ENCODE results near the gene ZNF606. TPM values are rescaled to one million over a fixed set of nuclear protein-coding genes. Genes with fewer than 3 reads are reported as not detected.
"Not testable (repeated sequence)": the region's sequence is repeated elsewhere in the genome, so short reads cannot be mapped to it uniquely, and the experiment has no call there.

Gene ZNF606
- total RNA-seq, 1 donor from 2014 or later = 23.3 TPM

- no peak for DNase-seq (ENCODE audit: low spot score)
Measured at GRCh38 chr19:58010507-58010906, 7.9 kb upstream of the ZNF606 start.

DNA sequence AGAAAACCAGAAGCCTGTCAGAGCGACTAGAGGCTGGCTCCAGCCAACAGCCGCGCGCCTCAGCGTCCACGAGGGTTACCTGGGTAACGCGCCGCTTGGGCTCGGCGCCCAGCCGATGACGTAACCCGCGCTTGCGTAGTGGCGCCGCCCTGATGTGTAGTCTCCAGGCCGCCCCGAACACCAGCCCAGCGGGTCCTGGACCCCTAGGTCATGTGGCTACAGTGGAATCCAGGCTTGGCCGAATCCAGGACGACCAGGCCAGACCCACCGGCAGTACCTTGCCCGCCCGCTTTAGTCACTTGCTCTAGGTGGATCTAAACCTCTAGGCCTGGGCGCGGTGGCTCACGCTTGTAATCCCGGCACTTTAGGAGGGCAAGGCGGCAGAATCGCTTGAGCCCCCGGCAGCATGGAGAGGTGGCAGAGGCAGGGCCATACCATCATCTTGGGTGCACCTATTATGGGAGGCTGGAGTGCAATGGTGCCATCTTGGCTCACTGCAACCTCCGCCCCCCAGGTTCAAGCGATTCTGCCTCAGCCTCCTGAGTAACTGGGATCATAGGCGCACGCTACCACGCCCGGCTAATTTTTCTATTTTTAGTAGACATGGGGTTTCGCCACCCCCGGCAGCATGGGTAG, 7.2 kb upstream of the ZNF606 start:
- peak; percentile 94 for DNase-seq (ENCODE audit: low spot score)

DNA sequence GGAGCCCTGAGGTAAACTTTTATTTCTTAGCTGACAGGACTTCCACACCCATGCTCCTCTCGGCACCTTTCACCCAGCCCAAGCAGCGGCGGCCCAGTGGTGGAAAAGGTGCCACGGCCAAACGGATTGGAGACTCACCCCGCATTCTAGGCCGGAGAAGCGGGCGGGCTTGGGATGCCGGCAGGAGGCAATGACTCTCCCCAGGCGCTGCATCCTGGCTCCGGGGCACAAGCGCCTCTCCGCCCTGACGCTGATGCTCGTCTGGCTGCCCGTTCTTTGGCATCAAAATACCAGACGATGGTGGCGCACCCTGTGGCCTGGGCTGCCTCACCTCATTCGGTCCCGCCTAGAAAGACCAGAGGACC, 6.7 kb upstream of the ZNF606 start:
- DNase-seq (ENCODE audit: low spot score) = no peak

DNA sequence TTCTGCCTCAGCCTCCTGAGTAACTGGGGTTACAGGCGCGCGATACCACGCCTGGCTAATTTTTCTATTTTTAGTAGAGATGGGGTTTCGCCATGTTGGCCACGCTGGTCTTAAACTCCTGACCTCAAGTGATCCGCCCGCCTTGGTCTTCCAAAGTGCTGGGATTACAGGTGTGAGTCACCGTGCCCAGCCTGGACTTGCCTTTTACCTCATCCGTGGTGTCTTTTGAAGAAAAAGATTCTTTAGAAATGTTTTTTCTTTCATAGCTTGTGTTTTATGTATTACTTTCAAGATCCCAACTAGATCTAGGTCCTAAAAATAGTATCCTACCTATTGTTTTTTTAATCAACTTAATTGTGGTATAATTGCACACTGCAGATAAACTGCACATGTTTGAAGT, 6.3 kb upstream of the ZNF606 start:
- DNase-seq (ENCODE audit: low spot score) = not testable (repeated sequence)

GRCh38 chr19:58007285-58007684, 4.7 kb upstream of the ZNF606 start:
- DNase-seq (ENCODE audit: low spot score) = no peak

DNA sequence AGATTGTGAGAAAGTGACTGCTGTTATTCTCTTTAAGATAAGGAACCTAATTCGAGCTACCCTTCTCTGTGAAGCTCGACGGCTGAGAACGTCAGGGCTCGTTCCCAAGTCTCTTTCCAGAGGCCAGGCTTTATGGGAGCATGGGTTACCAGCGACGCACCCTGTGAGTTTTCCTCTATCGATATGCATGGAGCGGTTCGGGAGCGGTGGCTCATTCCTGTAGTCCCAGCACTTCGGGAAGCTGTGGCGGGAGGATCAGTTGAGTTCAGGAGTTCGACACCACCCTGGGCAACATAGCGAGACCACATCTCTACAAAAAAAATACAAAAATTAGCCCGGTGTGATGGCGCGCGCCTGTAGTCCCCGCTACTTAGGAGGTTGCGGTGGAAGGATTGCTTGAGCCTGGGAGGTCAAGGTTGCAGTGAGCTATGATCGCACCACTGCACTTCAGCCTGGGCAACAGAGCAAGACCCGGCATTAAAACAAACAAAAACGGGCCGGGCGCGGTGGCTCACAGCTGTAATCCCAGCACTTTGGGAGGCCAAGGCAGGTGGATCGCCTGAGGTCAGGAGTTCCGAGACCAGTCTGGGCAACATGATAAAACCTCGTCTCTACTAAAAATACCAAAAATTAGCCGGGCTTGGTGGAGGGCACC, 681 bp upstream of the ZNF606 start:
- DNase-seq (ENCODE audit: low spot score) = no peak

DNA sequence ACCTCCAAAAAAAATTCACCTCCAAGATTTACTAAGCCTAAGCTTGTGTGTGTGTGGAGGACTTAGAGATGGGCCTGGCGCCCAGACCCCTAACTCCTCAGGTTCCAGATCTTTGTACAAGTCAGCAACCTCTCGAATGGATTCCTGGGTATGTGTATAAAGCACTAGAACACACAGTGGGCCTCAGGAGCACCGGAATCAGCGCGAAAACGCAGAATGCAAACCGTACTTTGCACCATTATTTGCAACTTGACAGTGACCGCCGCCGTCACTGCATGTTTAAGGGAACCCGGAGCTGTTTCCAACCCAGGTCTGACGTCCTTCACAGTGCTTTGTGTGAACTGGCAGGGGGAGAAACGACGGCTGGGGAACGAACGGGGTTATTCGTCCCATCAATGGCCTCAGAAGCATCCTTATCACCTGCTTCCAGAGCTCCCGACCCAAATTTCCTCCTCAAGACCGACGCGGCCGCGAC, 688 bp downstream of the ZNF606 start:
- no peak for DNase-seq (ENCODE audit: low spot score)

DNA sequence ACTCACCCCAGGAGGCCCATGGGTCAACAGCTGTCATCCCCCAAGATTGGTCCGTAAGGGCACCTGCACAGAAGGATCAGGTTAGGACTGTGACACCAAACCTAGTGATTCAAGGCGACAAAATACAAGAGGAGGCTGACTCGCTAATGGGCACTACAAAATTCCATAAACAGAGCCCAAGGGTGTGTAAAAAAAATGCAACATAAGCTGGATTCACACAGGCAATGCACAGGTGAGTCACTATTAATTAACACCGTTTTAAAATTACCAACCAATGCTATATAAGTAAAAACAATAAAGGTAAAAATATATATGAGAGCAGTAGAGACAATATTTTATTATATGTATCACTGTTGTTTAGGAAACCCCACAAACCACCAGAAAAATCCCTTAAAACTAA, 1.9 kb downstream of the ZNF606 start:
- no peak for DNase-seq (ENCODE audit: low spot score)

GRCh38 chr19:57992841-57993240, 9.8 kb downstream of the ZNF606 start:
- DNase-seq (ENCODE audit: low spot score) = no peak

GRCh38 chr19:57978586-57979289, 23.9 kb downstream of the ZNF606 start:
- no peak for DNase-seq (ENCODE audit: low spot score)

- DNase-seq (ENCODE audit: low spot score) = no peak
Measured at GRCh38 chr19:57974434-57974833, 28.2 kb downstream of the ZNF606 start, which contains the start of gene C19orf18. Gene C19orf18 (minus strand): TSS chr19:57974534. CDS start chr19:57974432, 102 bp downstream.

DNA sequence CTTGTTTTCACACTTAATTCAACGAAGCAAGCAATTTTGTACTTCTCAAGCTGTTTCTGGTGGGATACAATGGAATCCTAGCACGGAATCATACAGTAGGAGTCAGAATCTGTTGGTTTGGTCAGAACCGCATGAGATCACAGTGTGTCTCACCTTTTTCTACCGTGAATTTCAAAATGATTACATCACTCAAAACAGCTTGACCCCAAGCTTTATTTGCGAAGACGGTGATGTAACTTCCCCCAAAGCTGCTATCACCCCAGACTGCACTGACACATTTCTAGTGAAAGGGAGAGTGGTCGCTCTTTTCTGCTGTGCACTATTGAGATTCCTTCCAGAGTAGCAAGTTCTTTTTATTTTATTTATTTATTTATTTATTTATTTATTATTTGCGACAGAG, 37.9 kb downstream of the ZNF606 start:
- DNase-seq (ENCODE audit: low spot score) = no peak

DNA sequence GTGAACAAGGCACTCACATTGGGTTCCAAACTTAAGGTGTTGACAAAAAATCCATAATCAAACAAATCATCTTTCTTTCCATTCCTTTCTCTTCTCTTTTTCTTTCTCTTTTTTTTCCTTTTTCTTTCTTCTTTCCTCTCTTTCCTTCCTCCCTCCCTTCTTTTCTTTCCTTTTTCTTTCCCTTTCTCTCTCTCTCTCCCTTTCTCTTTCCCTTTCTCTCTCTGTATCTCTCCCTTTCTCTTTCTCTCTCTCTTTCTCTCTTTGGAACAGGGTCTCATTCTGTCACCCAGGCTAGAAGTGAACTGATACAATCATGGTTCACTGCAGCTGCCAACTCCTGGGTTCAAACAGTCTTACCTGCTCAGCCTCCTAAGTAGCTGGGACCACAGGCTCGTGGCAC, 40.8 kb downstream of the ZNF606 start:
- DNase-seq (ENCODE audit: low spot score) = no peak

DNA sequence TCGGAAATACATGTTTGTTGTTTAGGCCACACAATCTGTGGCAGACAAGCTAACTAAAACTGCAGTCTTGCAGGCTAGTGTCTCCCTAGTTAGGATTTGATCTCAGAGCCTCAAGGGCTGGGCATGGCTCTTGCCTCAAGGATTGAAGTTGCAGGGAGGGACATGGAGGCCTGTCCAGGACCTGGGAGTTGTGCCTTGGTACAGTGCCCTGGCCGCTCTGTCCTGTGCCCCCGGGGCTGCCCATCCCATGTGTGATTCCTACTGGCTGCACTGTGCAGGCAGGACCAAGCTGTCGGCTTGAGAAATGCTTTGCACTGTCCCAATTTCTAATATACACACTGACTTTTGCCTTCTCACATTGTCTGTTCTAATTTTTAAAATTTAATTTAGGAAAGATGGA, 47.6 kb downstream of the ZNF606 start:
- DNase-seq (ENCODE audit: low spot score) = no peak

- no peak for DNase-seq (ENCODE audit: low spot score)
Measured at GRCh38 chr19:57949702-57950101, 52.9 kb downstream of the ZNF606 start.

GRCh38 chr19:57949296-57949695, 53.3 kb downstream of the ZNF606 start:
- DNase-seq (ENCODE audit: low spot score) = no peak

GRCh38 chr19:57947419-57948134, 55.0 kb downstream of the ZNF606 start, which contains the start of gene ZNF256:
Gene ZNF256 (minus strand): TSS chr19:57947706. CDS start chr19:57947474, 232 bp downstream.
- DNase-seq (ENCODE audit: low spot score) = peak; percentile 97

DNA sequence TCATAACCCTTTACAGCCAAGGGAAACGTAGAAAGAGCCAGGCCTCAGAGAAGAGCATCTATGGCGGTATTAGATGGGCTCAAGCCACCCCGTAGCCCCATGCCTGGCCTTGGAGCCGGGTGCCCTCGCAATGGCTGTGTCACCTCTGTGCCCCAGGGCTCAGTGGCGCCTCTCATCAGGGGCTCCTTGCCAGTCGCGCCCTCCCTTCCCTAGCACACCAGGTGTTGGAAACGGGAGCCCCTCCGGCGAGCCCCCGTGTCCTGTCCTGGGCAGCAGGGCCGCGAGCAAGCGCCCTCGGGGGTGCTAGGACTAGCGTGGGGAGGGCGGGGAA, 55.6 kb downstream of the ZNF606 start:
- DNase-seq (ENCODE audit: low spot score) = no peak

- DNase-seq (ENCODE audit: low spot score) = no peak
Measured at GRCh38 chr19:57946316-57946715, 56.3 kb downstream of the ZNF606 start.

GRCh38 chr19:57941593-57941992, 61.0 kb downstream of the ZNF606 start:
- no peak for DNase-seq (ENCODE audit: low spot score)

DNA sequence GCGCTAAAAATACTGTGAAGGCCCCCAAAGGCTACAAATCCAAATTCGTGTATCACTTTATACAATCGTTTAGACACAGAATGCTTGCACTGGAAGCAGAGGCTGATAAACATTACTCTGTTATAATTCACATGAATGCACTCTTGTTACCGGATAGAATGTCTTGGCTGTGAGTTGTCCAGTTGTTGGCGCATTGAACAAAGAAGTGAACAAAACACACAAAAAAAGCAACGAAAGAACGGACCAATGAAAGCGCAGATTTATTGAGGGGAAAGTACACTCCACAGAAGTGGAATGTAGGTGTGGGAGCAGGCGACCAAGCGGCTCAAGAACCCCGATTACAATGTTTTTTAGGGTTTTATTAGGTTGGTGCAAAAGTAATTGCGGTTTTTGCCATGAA, 66.9 kb downstream of the ZNF606 start:
- DNase-seq (ENCODE audit: low spot score) = no peak

Data from mucosa of gallbladder (tissue), 1 donor.